Stimulated activated CD4-positive, alpha-beta T cell treated with anti-CD3 and anti-CD28 coated beads, Interleukin-12 subunit alpha, Interleukin-12 subunit beta, amount 100 ng/mL, for 24 hours (primary cell): ENCODE measurements around the gene ATAD2B.
"Not testable (repeated sequence)": the region's sequence is repeated elsewhere in the genome, so short reads cannot be mapped to it uniquely, and the experiment has no call there.

ENCODE experiments used
- DNase-seq, 2 experiments: peaks; one replicate each; pipeline ENCODE4 v3.0.0-alpha.2; 2020; ENCODE audit warnings: low read depth in 2 of 2

The ATAD2B gene

GRCh38 chr2:23789012-23789411, 137.9 kb downstream of the ATAD2B start:
- no peak for DNase-seq

GRCh38 chr2:23788100-23788499, 138.8 kb downstream of the ATAD2B start:
- DNase-seq = no peak

GRCh38 chr2:23784971-23785370, 142.0 kb downstream of the ATAD2B start:
- DNase-seq = no peak

- no peak for DNase-seq
Observed at GRCh38 chr2:23782646-23783045, 144.3 kb downstream of the ATAD2B start.

GRCh38 chr2:23782126-23782525, 144.8 kb downstream of the ATAD2B start:
- no peak for DNase-seq

- DNase-seq = not testable (repeated sequence)
Observed at GRCh38 chr2:23780465-23780864, 146.5 kb downstream of the ATAD2B start.

- DNase-seq = no peak
Observed at GRCh38 chr2:23777826-23778225, 149.1 kb downstream of the ATAD2B start.

- DNase-seq = no peak
Observed at GRCh38 chr2:23776021-23776420, 150.9 kb downstream of the ATAD2B start.

- DNase-seq = no peak
Observed at GRCh38 chr2:23772684-23773083, 154.2 kb downstream of the ATAD2B start.

- DNase-seq = no peak
Observed at GRCh38 chr2:23772056-23772455, 154.9 kb downstream of the ATAD2B start.

- no peak for DNase-seq
Observed at GRCh38 chr2:23769364-23769763, 157.6 kb downstream of the ATAD2B start.

- DNase-seq = no peak
Observed at GRCh38 chr2:23767876-23768621, 158.9 kb downstream of the ATAD2B start.

- DNase-seq = no peak
Observed at GRCh38 chr2:23762141-23762540, 164.8 kb downstream of the ATAD2B start.

GRCh38 chr2:23761638-23762037, 165.3 kb downstream of the ATAD2B start:
- DNase-seq = no peak

- no peak for DNase-seq
Observed at GRCh38 chr2:23760736-23761135, 166.2 kb downstream of the ATAD2B start.

- no peak for DNase-seq
Observed at GRCh38 chr2:23757686-23758433, 169.1 kb downstream of the ATAD2B start.

- DNase-seq = no peak
Observed at GRCh38 chr2:23756593-23757292, 170.2 kb downstream of the ATAD2B start.

GRCh38 chr2:23754970-23755369, 172.0 kb downstream of the ATAD2B start:
- no peak for DNase-seq

GRCh38 chr2:23753291-23754010, 173.5 kb downstream of the ATAD2B start:
- no peak for DNase-seq

GRCh38 chr2:23751747-23752265, 175.1 kb downstream of the ATAD2B start:
- DNase-seq = no peak

- no peak for DNase-seq
Observed at GRCh38 chr2:23746141-23746863, 180.6 kb downstream of the ATAD2B start.
